Mucosa of stomach (tissue), 1 donor: ENCODE results near the gene COL4A2.

Source experiments
- H3K27me3 ChIP-seq: one replicate; pipeline ENCODE4 v1.7.0; 2013; ENCODE audit warnings: mild to moderate bottlenecking, low read length; ENCODE audit not compliant: control insufficient read depth, insufficient read depth
- H3K36me3 ChIP-seq: one replicate; pipeline ENCODE4 v1.7.0; 2013; ENCODE audit warnings: low read length; ENCODE audit not compliant: control insufficient read depth, insufficient read depth
- H3K4me1 ChIP-seq: one replicate; pipeline ENCODE4 v1.7.0; 2013; ENCODE audit warnings: mild to moderate bottlenecking, low read length; ENCODE audit not compliant: control insufficient read depth, insufficient read depth
- H3K4me3 ChIP-seq: one replicate; pipeline ENCODE4 v1.7.0; 2013; ENCODE audit warnings: low read length
- H3K9ac ChIP-seq: one replicate; pipeline ENCODE4 v1.7.0; 2013; ENCODE audit warnings: mild to moderate bottlenecking, low read length, moderate library complexity
- H3K9me3 ChIP-seq: one replicate; pipeline ENCODE4 v1.7.0; 2013; ENCODE audit warnings: mild to moderate bottlenecking, low read length, moderate library complexity; ENCODE audit not compliant: control insufficient read depth
- donor health status: Pancreatic carcinoma.

Gene COL4A2

DNA sequence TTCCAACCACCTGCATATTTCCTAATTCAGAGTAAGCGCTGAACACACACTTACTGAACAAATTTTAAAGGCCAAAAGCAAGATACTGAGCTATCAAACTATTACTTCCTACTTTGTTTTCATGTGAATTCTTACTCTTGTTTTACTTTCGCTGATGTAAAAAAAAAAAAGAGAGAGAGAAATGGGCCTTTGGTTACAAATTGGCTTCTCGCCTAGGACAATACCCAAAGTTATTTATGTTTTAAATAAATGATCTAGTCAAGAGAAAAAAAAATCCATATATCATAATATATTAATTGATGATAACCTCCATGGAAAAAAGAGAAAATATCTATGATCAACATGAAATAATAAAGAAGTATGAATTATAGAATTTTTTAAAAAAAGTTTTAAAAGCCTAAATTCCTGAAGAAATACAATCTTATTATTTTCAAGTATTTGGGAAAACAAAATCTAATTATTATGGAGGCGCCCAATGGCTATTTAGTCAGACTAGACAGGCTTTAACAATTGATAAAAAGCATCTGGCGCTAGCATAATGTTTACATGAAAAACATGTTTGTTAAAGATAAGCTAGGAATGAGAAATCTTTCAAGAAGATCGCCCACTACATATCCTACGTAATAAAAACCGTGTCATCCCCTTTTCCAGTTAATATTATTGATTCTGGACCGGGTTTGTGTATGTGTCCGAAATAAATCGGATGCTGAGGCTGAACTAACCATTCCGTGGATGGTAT lies 9.1 kb upstream of the COL4A2 start:
- Histone ChIP-seq H3K4me3 (no peak overlapping the region), H3K9me3 (no peaks in the 10 kb centered on the region), H3K9ac (no peak overlapping the region), H3K27me3 (peaks cover 7% of the 10 kb centered on the region), H3K36me3 (no peaks in the 10 kb centered on the region), H3K4me1 (no peaks in the 10 kb centered on the region)

GRCh38 chr13:110298505-110299282 lies 8.4 kb upstream of the COL4A2 start:
- Histone ChIP-seq H3K36me3 (no peaks in the 10 kb centered on the region), H3K9me3 (no peaks in the 10 kb centered on the region), H3K4me3 (no peak overlapping the region), H3K27me3 (peaks cover 7% of the 10 kb centered on the region), H3K4me1 (no peaks in the 10 kb centered on the region), H3K9ac (no peak overlapping the region)

DNA sequence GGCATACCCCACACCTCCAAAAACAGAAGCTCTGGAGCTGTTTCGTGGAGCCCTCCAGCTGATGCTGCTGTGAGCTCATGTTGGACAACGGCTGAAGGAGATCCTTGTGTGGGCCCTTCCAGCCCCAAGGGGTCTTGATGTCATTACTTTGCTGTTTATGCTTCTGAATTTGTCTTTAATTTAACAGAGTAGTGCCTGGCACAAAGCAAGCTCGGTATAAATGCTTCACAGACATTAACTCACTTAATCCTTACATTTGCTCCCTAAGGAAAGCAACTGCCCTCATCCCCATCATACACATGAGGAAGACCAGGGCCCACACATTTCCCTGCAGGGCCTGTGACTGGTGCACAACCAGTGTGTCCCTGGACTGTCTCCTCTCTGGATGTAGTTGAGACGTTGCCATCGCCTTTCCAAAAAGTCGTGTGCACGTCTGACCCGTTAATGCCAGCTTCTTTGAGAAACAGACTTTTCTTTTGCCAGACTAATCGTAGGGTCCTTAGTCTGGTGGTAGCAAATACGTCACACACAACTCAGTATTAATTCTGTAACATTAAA lies 7.7 kb upstream of the COL4A2 start:
- no peaks in the 10 kb centered on the region for H3K36me3 ChIP-seq
- no peak overlapping the region for H3K4me3 ChIP-seq
- no peaks in the 10 kb centered on the region for H3K9me3 ChIP-seq
- no peak overlapping the region for H3K9ac ChIP-seq
- H3K4me1 ChIP-seq = no peaks in the 10 kb centered on the region
- H3K27me3 ChIP-seq = peaks cover 11% of the 10 kb centered on the region

- Histone ChIP-seq H3K9me3 (no peaks in the 10 kb centered on the region), H3K9ac (no peak overlapping the region), H3K4me1 (no peaks in the 10 kb centered on the region), H3K4me3 (no peak overlapping the region), H3K36me3 (no peaks in the 10 kb centered on the region), H3K27me3 (peaks cover 19% of the 10 kb centered on the region)
Observed at GRCh38 chr13:110300090-110300815, 6.8 kb upstream of the COL4A2 start.

GRCh38 chr13:110301083-110301482 lies 6.0 kb upstream of the COL4A2 start:
- Histone ChIP-seq H3K27me3 (peaks cover 19% of the 10 kb centered on the region), H3K36me3 (no peaks in the 10 kb centered on the region), H3K4me3 (no peak overlapping the region), H3K4me1 (no peaks in the 10 kb centered on the region), H3K9me3 (no peaks in the 10 kb centered on the region), H3K9ac (no peak overlapping the region)

GRCh38 chr13:110301606-110302553 lies 5.2 kb upstream of the COL4A2 start:
- H3K9me3 ChIP-seq = no peaks in the 10 kb centered on the region
- no peaks in the 10 kb centered on the region for H3K36me3 ChIP-seq
- H3K9ac ChIP-seq = no peak overlapping the region
- H3K4me3 ChIP-seq = no peak overlapping the region
- H3K27me3 ChIP-seq = peaks cover 24% of the 10 kb centered on the region
- no peaks in the 10 kb centered on the region for H3K4me1 ChIP-seq

DNA sequence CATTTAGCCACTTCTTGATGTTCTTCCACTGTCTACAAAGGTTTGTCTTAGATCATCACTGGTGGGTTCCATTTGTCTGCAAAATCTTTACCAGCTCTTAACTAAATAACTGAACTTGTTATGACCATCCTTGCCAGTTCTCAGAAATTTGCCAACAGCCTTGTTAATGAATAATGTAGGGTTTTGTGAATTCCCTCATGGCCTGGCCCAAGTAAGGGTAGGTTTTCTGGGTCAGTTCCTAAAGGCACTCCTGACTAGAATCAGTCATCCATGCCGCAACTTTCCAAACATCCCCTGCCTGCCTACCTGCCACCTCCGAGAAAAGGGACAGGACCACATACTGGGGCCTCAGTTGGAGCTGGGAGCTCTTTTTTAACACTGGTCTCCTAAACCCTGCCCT lies 4.1 kb upstream of the COL4A2 start:
- Histone ChIP-seq H3K4me1 (no peaks in the 10 kb centered on the region), H3K36me3 (no peaks in the 10 kb centered on the region), H3K4me3 (no peak overlapping the region), H3K9me3 (no peaks in the 10 kb centered on the region), H3K9ac (no peak overlapping the region), H3K27me3 (peaks cover 34% of the 10 kb centered on the region)

- no peaks in the 10 kb centered on the region for H3K9me3 ChIP-seq
- no peak overlapping the region for H3K9ac ChIP-seq
- peaks cover under 1% of the 10 kb centered on the region for H3K4me1 ChIP-seq
Observed at GRCh38 chr13:110303644-110304043, 3.4 kb upstream of the COL4A2 start.

DNA sequence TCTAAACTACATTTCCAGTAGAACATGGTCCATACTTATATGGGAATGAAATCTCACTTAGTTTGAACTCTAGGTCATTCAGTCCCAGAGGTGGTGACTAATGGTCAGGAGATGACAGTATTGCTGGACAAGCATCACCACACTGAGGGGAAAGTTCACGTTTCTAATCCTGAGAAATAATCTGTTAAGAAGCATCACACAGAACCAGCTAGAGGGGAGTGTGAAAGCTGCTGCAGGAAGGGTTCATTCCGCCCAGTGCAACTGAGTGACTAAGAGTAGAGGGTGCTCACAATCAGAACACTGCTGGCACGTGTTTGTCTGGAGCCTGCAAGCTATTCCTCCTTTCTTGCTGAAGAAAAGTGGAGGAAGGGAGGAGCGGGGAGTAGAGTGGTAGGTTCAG lies 2.8 kb upstream of the COL4A2 start:
- H3K4me3 ChIP-seq = no peak overlapping the region

More at GRCh38 chr13:110303644-110304043, 3.4 kb upstream of the COL4A2 start:
- Histone ChIP-seq H3K36me3 (no peaks in the 10 kb centered on the region), H3K4me3 (no peak overlapping the region), H3K27me3 (peaks cover 36% of the 10 kb centered on the region)

GRCh38 chr13:110305001-110305400 lies 2.1 kb upstream of the COL4A2 start:
- Histone ChIP-seq H3K27me3 (peaks cover 47% of the 10 kb centered on the region), H3K36me3 (no peaks in the 10 kb centered on the region), H3K4me3 (no peak overlapping the region), H3K9me3 (no peaks in the 10 kb centered on the region), H3K9ac (peak overlapping the region; percentile 24), H3K4me1 (peaks cover 7% of the 10 kb centered on the region)

More for the DNA sequence above, 2.8 kb upstream of the COL4A2 start:
- H3K36me3 ChIP-seq = no peaks in the 10 kb centered on the region
- H3K4me1 ChIP-seq = peaks cover 7% of the 10 kb centered on the region
- no peaks in the 10 kb centered on the region for H3K9me3 ChIP-seq
- peaks cover 40% of the 10 kb centered on the region for H3K27me3 ChIP-seq
- no peak overlapping the region for H3K9ac ChIP-seq

DNA sequence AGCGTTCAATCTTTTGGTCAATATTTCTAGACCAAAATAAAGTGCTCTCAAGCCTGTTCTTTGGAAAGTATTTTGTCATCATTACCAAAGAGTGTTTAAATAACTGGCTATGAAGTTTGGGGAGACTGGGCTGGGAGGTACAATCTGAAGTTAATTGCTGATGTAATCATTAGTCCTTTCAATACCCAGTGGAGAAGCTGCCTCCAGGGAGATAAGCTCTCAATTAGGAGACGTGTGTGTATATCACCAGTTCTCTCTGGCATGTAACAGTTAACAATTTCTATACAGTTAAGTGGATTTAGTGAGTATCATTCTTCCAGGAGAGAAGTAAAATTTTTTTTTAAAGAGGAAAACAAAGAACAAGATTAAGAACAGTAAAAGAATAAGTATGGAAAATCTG lies 1.5 kb upstream of the COL4A2 start:
- no peaks in the 10 kb centered on the region for H3K36me3 ChIP-seq
- H3K9me3 ChIP-seq = no peaks in the 10 kb centered on the region
- peaks cover 47% of the 10 kb centered on the region for H3K27me3 ChIP-seq
- H3K9ac ChIP-seq = peak overlapping the region; percentile 24
- peaks cover 7% of the 10 kb centered on the region for H3K4me1 ChIP-seq
- H3K4me3 ChIP-seq = no peak overlapping the region
